HepG2 (cell line): ENCODE data around the gene SNX2. TPM values are rescaled to one million over a fixed set of nuclear protein-coding genes. Genes with fewer than 3 reads are reported as not detected.

ENCODE experiments used
- ATAC-seq: fragments of 200-7000 bp; cut with Tn5 transposase; 3 replicates; pipeline ENCODE4 v1.9.1; 2020; ENCODE audit warnings: mild to moderate bottlenecking, moderate library complexity
- BruUV-seq: library from RNA; stranded (reverse); fragments of 400-500 nt; replicated peaks from 2 replicates; lab custom pipeline; 2021; lab: Mats Ljungman, UMichigan
- CTCF ChIA-PET: fragments of 300-600 bp; formaldehyde crosslinking; extraction: SDS; loops from one replicate; lab custom pipeline; 2021; ENCODE audit warnings: low total read pairs, inconsistent platforms, low intra/inter-chr PET ratio; lab: Yijun Ruan, JAX
- POLR2A ChIA-PET: fragments of 350-600 bp; sonication (Branson Sonifier 250); formaldehyde crosslinking; loops from one replicate; lab custom pipeline; 2020; ENCODE audit warnings: antibody characterized with exemption, inconsistent platforms; lab: Yijun Ruan, JAX
- DNase-seq: peaks from one replicate; pipeline ENCODE4 v3.0.0-alpha.2; 2015; ENCODE audit warnings: low spot score
- FAIRE-seq: peaks from 3 replicates; lab custom pipeline; 2011; peaks lifted over from hg19 to GRCh38; lab: Jason Lieb, UNC
- H2AFZ ChIP-seq: one replicate; pipeline ENCODE4 v1.6.1; 2011; ENCODE audit warnings: low read length, inconsistent platforms
- H3K27ac ChIP-seq: fragments of 300-600 bp; 3 replicates; pipeline ENCODE4 v1.8.0; 2011; ENCODE audit warnings: mixed run types, mild to moderate bottlenecking, mixed read lengths, low read length, inconsistent platforms; ENCODE audit not compliant: insufficient read depth; ENCODE audit errors: extremely low read length
- H3K27me3 ChIP-seq, 2 experiments: fragments of 200-600 bp in 1 of 2; 2 replicates in 1 of 2; 3 replicates in 1 of 2; pipeline versions ENCODE4 v1.6.0 to v1.8.0; 2011; ENCODE audit warnings: low read length in 2 of 2, mild to moderate bottlenecking in 2 of 2, moderate library complexity in 2 of 2, inconsistent platforms in 1 of 2; ENCODE audit not compliant: insufficient read depth in 2 of 2, control insufficient read depth in 1 of 2
- H3K36me3 ChIP-seq, 2 experiments: fragments of 200-600 bp in 1 of 2; replicated peaks in 1 of 2; 2 replicates in 1 of 2; 3 replicates in 1 of 2; pipeline versions ENCODE4 v1.5.1 to v1.8.0; 2011; ENCODE audit warnings: low read length in 2 of 2, inconsistent platforms in 1 of 2; ENCODE audit not compliant: insufficient read depth in 2 of 2, control insufficient read depth in 1 of 2
- H3K4me1 ChIP-seq: 2 replicates; pipeline ENCODE4 v1.5.1; 2012; ENCODE audit warnings: low read length, inconsistent platforms; ENCODE audit not compliant: insufficient read depth
- H3K4me2 ChIP-seq: 2 replicates; pipeline ENCODE4 v1.6.0; 2011; ENCODE audit warnings: low read depth, low read length, inconsistent platforms
- H3K4me3 ChIP-seq, 3 experiments: fragments of 200-600 bp in 1 of 3; sonication (generic), shearing (Covaris generic) in 1 of 3; replicated peaks in 1 of 3; 2 replicates each; pipeline ENCODE4 v1.5.1; 2011 to 2016; ENCODE audit warnings: low read length in 3 of 3, inconsistent platforms in 2 of 3, low read depth in 2 of 3, mild to moderate bottlenecking in 2 of 3, control low read depth in 1 of 3, mixed read lengths in 1 of 3; ENCODE audit not compliant: insufficient read depth in 1 of 3
- H3K79me2 ChIP-seq: one replicate; pipeline ENCODE4 v1.6.1; 2011; ENCODE audit warnings: low read length, inconsistent platforms; ENCODE audit not compliant: insufficient read depth
- H3K9ac ChIP-seq: 2 replicates; pipeline ENCODE4 v1.6.0; 2011; ENCODE audit warnings: mild to moderate bottlenecking, low read depth, low read length, inconsistent platforms; ENCODE audit not compliant: insufficient read depth
- H3K9me3 ChIP-seq: 2 replicates; pipeline ENCODE4 v1.5.1; 2012; ENCODE audit warnings: mild to moderate bottlenecking, low read length
- H4K20me1 ChIP-seq: 2 replicates; pipeline ENCODE4 v1.6.0; 2011; ENCODE audit warnings: inconsistent platforms, mild to moderate bottlenecking, low read length, moderate library complexity; ENCODE audit not compliant: insufficient read depth
- AGO1 ChIP-seq: fragments of 200-400 bp; formaldehyde crosslinking; IDR thresholded peaks from 2 replicates; pipeline ENCODE4 v1.6.1; 2017; ENCODE audit warnings: mild to moderate bottlenecking, low read depth, low read length, moderate library complexity; ENCODE audit not compliant: poor library complexity, severe bottlenecking
- ELF1 ChIP-seq: sonication (generic); formaldehyde crosslinking; IDR thresholded peaks from 2 replicates; pipeline ENCODE4 v1.4.0; 2020; ENCODE audit warnings: missing genetic modification reagents
- SP1 ChIP-seq, 2 experiments: fragments of 450-650 bp in 1 of 2; sonication (generic) in 1 of 2; formaldehyde crosslinking in 1 of 2; IDR thresholded peaks; 2 replicates each; pipeline versions ENCODE4 v1.4.0 to v1.6.1; 2016 to 2020; ENCODE audit warnings: missing genetic modification reagents in 1 of 2
- ZNF101 ChIP-seq: sonication (generic); formaldehyde crosslinking; IDR thresholded peaks from 2 replicates; pipeline ENCODE4 v1.4.0; 2020; ENCODE audit warnings: mild to moderate bottlenecking, low read depth, missing genetic modification reagents, borderline replicate concordance
- ZNF17 ChIP-seq: sonication (generic); formaldehyde crosslinking; IDR thresholded peaks from 2 replicates; pipeline ENCODE4 v1.5.0; 2020; ENCODE audit warnings: mild to moderate bottlenecking, missing genetic modification reagents
- ZNF724P ChIP-seq: sonication (generic); formaldehyde crosslinking; IDR thresholded peaks from 2 replicates; pipeline ENCODE4 v1.8.0; 2022; ENCODE audit warnings: missing genetic modification reagents, borderline replicate concordance
- ZNF776 ChIP-seq: sonication (generic); formaldehyde crosslinking; IDR thresholded peaks from 2 replicates; pipeline ENCODE4 v1.4.0; 2020; ENCODE audit warnings: mild to moderate bottlenecking, missing genetic modification reagents
- ZSCAN25 ChIP-seq: sonication (generic); formaldehyde crosslinking; IDR thresholded peaks from 2 replicates; pipeline ENCODE4 v1.8.0; 2022; ENCODE audit warnings: mild to moderate bottlenecking, missing genetic modification reagents
- WGBS: methylation state at CpG from one replicate; pipeline ENCODE4 v1.1.6; 2017; ENCODE audit warnings: low lambda C conversion rate; 5-methylcytosine and 5-hydroxymethylcytosine counted together
- in situ Hi-C: cut with HindIII; loops from 2 replicates; pipeline ENCODE4 v1.10.0; 2017; ENCODE audit warnings: low pct_unique_long_range_greater_than_20kb; ENCODE audit not compliant: extremely low pct_ligation_motif_present
- intact Hi-C: fragments of 100-400 bp; cut with micrococcal nuclease; formaldehyde crosslinking; loops from one replicate; pipeline ENCODE4 v1.10.0; 2022; ENCODE audit not compliant: unreplicated experiment
- polyA plus RNA-seq, 8 experiments: library from polyadenylated mRNA; depleted of rRNA in 3 of 8; stranded (reverse) in 7 of 8; unstranded in 1 of 8; fragments of >200 nt; fragmentation: Illumina TruSeq in 4 of 8; extraction: Trizol in 4 of 8; gene quantifications; 2 replicates each; pipeline versions ENCODE4 v1.2.1 to v1.2.3, GENCODE V29; 2011 to 2016; ENCODE audit warnings: low read depth in 4 of 8, missing spikeins in 1 of 8, mixed read lengths in 1 of 8; ENCODE audit not compliant: insufficient read depth in 1 of 8
- total RNA-seq, 5 experiments: library from RNA; depleted of rRNA; stranded (reverse); fragments of >200 nt; fragmentation: Illumina TruSeq; extraction: Trizol; gene quantifications; 2 replicates each; pipeline ENCODE4 v1.2.3, GENCODE V29; 2016; ENCODE audit warnings: low read depth in 1 of 5
- TF ChIP-seq, protein P1 (sequence below): sonication (generic); formaldehyde crosslinking; IDR thresholded peaks from 2 replicates; pipeline ENCODE4 v1.8.1; 2023; ENCODE audit warnings: missing genetic modification reagents, mild to moderate bottlenecking, borderline replicate concordance
- TF ChIP-seq, protein P2 (sequence below): sonication (generic); formaldehyde crosslinking; IDR thresholded peaks from 2 replicates; pipeline ENCODE4 v1.5.0; 2020; ENCODE audit warnings: missing genetic modification reagents, mild to moderate bottlenecking, borderline replicate concordance
- TF ChIP-seq, protein P3 (sequence below): sonication (generic); formaldehyde crosslinking; IDR thresholded peaks from 2 replicates; pipeline ENCODE4 v1.5.1; 2020; ENCODE audit warnings: missing genetic modification reagents, mild to moderate bottlenecking, borderline replicate concordance
- TF ChIP-seq, protein P4 (sequence below): sonication (generic); formaldehyde crosslinking; IDR thresholded peaks from 2 replicates; pipeline ENCODE4 v1.4.0; 2020; ENCODE audit warnings: missing genetic modification reagents
- TF ChIP-seq, protein P5 (sequence below): sonication (generic); formaldehyde crosslinking; IDR thresholded peaks from 2 replicates; pipeline ENCODE4 v1.4.0; 2020; ENCODE audit warnings: missing genetic modification reagents
- TF ChIP-seq, protein P6 (sequence below): sonication (generic); formaldehyde crosslinking; IDR thresholded peaks from 2 replicates; pipeline ENCODE4 v1.5.0; 2020; ENCODE audit warnings: missing genetic modification reagents

The SNX2 gene
- total and polyA plus RNA-seq, 2 of the 13 experiments (the other 11 are each of a cell fraction or from before 2014, with no cell fraction given): 26.4 to 78.8 TPM

DNA sequence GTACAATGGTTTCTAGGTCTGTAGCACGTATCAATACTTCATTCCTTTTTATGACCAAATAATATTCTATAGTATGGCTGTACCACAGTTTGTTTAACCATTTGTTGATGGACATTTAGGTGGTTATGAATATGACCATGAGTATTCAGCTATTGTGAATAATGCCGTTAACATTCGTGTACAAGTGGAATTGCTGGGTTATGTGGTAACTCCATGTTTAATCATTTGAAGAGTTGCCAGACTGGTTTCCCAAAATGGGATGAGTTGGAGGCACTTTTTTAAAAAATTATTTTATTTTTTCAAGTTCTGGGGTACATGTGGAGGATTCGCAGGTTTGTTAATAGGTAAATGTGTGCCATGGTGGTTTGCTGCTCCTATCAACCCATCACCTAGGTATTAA, 4.6 kb downstream of the SNX2 start:
- ATAC-seq (no peak), FAIRE-seq (no peak), DNase-seq (no peak)
- no peaks in the 10 kb centered on the region; a peak in 1 of 5 replicates for H3K27me3 ChIP-seq
- H3K4me2 ChIP-seq: no peak overlapping the region
- H3K4me3 ChIP-seq: no peak overlapping the region
- ChIA-PET CTCF (no interaction called here), POLR2A (no interaction called here)
- peaks cover 29% of the 10 kb centered on the region for H3K4me1 ChIP-seq
- H3K9ac ChIP-seq: no peak overlapping the region
- H3K79me2 ChIP-seq: peaks cover 76% of the 10 kb centered on the region
- no TSS peak for BruUV-seq
- in situ Hi-C loops: no loop called here
- H4K20me1 ChIP-seq: peaks cover 13% of the 10 kb centered on the region
- no peak overlapping the region for H2AFZ ChIP-seq
- WGBS: 97% methylated on average over 4 of the region's 4 CpGs
- H3K27ac ChIP-seq: no peak overlapping the region
- TF ChIP-seq, protein P1, sequence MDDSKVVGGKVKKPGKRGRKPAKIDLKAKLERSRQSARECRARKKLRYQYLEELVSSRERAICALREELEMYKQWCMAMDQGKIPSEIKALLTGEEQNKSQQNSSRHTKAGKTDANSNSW (CRISPR knock-in tag): no peak
- TF ChIP-seq, protein P2, sequence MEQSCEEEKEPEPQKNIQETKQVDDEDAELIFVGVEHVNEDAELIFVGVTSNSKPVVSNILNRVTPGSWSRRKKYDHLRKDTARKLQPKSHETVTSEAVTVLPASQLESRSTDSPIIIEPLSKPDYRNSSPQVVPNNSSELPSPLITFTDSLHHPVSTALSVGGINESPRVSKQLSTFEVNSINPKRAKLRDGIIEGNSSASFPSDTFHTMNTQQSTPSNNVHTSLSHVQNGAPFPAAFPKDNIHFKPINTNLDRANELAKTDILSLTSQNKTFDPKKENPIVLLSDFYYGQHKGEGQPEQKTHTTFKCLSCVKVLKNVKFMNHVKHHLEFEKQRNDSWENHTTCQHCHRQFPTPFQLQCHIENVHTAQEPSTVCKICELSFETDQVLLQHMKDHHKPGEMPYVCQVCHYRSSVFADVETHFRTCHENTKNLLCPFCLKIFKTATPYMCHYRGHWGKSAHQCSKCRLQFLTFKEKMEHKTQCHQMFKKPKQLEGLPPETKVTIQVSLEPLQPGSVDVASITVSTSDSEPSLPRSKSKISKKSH: no peak
- TF ChIP-seq ZNF724P (CRISPR knock-in tag): no peak
- no peak for TF ChIP-seq ZNF776
- TF ChIP-seq, protein P3, sequence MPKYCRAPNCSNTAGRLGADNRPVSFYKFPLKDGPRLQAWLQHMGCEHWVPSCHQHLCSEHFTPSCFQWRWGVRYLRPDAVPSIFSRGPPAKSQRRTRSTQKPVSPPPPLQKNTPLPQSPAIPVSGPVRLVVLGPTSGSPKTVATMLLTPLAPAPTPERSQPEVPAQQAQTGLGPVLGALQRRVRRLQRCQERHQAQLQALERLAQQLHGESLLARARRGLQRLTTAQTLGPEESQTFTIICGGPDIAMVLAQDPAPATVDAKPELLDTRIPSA (CRISPR knock-in tag): no peak
- TF ChIP-seq AGO1: no peak
- no peak for TF ChIP-seq ZNF101 (CRISPR knock-in tag)
- TF ChIP-seq ELF1 (CRISPR knock-in tag): no peak
- TF ChIP-seq, protein P4, sequence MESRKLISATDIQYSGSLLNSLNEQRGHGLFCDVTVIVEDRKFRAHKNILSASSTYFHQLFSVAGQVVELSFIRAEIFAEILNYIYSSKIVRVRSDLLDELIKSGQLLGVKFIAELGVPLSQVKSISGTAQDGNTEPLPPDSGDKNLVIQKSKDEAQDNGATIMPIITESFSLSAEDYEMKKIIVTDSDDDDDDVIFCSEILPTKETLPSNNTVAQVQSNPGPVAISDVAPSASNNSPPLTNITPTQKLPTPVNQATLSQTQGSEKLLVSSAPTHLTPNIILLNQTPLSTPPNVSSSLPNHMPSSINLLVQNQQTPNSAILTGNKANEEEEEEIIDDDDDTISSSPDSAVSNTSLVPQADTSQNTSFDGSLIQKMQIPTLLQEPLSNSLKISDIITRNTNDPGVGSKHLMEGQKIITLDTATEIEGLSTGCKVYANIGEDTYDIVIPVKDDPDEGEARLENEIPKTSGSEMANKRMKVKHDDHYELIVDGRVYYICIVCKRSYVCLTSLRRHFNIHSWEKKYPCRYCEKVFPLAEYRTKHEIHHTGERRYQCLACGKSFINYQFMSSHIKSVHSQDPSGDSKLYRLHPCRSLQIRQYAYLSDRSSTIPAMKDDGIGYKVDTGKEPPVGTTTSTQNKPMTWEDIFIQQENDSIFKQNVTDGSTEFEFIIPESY (CRISPR knock-in tag): no peak
- TF ChIP-seq ZNF17 (CRISPR knock-in tag): no peak
- TF ChIP-seq, protein P5, sequence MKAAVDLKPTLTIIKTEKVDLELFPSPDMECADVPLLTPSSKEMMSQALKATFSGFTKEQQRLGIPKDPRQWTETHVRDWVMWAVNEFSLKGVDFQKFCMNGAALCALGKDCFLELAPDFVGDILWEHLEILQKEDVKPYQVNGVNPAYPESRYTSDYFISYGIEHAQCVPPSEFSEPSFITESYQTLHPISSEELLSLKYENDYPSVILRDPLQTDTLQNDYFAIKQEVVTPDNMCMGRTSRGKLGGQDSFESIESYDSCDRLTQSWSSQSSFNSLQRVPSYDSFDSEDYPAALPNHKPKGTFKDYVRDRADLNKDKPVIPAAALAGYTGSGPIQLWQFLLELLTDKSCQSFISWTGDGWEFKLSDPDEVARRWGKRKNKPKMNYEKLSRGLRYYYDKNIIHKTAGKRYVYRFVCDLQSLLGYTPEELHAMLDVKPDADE (CRISPR knock-in tag): no peak
- no peak for TF ChIP-seq SP1 (IDR thresholded peaks at IDR 0.05)
- TF ChIP-seq SP1 (CRISPR knock-in tag; IDR thresholded peaks at IDR 0.05): no peak
- TF ChIP-seq, protein P6, sequence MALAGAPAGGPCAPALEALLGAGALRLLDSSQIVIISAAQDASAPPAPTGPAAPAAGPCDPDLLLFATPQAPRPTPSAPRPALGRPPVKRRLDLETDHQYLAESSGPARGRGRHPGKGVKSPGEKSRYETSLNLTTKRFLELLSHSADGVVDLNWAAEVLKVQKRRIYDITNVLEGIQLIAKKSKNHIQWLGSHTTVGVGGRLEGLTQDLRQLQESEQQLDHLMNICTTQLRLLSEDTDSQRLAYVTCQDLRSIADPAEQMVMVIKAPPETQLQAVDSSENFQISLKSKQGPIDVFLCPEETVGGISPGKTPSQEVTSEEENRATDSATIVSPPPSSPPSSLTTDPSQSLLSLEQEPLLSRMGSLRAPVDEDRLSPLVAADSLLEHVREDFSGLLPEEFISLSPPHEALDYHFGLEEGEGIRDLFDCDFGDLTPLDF: no peak
- no peak for TF ChIP-seq ZSCAN25 (CRISPR knock-in tag)
- no peaks in the 10 kb centered on the region for H3K36me3 ChIP-seq
- intact Hi-C loops: loop anchor here (5.0 kb wide), 1 partner anchor 258 kb away; the partner anchor contains the start of gene PPIC
- H3K9me3 ChIP-seq: no peaks in the 10 kb centered on the region
